ENCODE results near the gene RELA.

DNA sequence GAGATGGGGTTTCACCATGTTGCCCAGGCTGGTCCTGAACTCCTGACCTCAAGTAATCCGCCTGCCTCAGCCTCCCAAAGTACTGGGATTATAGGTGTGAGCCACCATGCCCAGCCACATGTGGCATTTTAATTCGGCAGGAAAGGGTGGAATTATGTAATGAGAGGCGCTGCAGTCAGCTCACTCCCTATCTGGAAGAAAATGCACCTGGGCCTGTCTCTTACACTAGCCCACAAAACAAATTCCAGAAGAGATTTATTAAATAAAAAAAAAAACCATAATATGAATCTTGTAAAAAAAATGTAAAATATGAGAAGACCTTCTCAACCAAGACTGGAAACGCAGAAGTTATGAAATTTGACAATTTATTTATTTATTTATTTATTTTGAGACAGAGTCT, 41.1 kb upstream of the RELA start:
- TF ChIP-seq, protein P1, sequence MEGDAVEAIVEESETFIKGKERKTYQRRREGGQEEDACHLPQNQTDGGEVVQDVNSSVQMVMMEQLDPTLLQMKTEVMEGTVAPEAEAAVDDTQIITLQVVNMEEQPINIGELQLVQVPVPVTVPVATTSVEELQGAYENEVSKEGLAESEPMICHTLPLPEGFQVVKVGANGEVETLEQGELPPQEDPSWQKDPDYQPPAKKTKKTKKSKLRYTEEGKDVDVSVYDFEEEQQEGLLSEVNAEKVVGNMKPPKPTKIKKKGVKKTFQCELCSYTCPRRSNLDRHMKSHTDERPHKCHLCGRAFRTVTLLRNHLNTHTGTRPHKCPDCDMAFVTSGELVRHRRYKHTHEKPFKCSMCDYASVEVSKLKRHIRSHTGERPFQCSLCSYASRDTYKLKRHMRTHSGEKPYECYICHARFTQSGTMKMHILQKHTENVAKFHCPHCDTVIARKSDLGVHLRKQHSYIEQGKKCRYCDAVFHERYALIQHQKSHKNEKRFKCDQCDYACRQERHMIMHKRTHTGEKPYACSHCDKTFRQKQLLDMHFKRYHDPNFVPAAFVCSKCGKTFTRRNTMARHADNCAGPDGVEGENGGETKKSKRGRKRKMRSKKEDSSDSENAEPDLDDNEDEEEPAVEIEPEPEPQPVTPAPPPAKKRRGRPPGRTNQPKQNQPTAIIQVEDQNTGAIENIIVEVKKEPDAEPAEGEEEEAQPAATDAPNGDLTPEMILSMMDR (IDR thresholded peaks at IDR 0.05; ENCODE audit: insufficient read depth, low read depth, low read length) = no peak
- TF ChIP-seq EZH2 (IDR thresholded peaks at IDR 0.05; ENCODE audit: insufficient read depth, low read length) = no peak
